Central memory CD4-positive, alpha-beta T cell (primary cell): ENCODE data around the gene CRTC1.
A peak's percentile ranks its signal among the peaks of the same experiment; 100 is the strongest.

Experiments
- DNase-seq: peaks from one replicate; pipeline ENCODE4 v3.0.0; 2022
- total RNA-seq, 3 experiments: gene quantifications; one replicate each; lab custom pipeline; 2026; lab: John Stamatoyannopoulos, UW

Gene CRTC1, protein sequence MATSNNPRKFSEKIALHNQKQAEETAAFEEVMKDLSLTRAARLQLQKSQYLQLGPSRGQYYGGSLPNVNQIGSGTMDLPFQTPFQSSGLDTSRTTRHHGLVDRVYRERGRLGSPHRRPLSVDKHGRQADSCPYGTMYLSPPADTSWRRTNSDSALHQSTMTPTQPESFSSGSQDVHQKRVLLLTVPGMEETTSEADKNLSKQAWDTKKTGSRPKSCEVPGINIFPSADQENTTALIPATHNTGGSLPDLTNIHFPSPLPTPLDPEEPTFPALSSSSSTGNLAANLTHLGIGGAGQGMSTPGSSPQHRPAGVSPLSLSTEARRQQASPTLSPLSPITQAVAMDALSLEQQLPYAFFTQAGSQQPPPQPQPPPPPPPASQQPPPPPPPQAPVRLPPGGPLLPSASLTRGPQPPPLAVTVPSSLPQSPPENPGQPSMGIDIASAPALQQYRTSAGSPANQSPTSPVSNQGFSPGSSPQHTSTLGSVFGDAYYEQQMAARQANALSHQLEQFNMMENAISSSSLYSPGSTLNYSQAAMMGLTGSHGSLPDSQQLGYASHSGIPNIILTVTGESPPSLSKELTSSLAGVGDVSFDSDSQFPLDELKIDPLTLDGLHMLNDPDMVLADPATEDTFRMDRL
- total RNA-seq, result 11.0 to 46.9 (median 28.1) reads per million in 3 experiments

GRCh38 chr19:18683109-18683957 lies at the start of gene CRTC1:
TSS of gene CRTC1 (plus strand) at chr19:18683680. CDS start at chr19:18683703, 23 bp downstream.
- DNase-seq, result peak; percentile 94

GRCh38 chr19:18634612-18635297 lies 48.7 kb upstream of the CRTC1 start:
- no peak for DNase-seq

DNA sequence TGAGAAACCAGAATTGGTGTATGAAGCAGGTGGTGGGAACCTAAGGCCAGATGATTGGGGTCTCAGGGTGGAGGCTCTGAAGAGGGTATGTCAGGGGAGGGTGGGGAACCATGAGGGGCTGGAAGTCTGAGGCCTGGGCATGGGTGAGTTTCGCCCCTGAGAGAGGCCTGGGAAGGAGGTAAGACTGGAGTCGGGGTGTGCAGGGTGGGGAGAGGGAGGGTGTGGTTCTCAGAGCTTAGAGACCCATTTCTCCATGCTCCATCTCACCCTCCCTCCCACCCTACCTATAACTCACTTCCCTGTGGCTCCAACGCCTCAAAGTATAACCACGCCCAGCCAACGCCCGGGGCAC lies 47.7 kb upstream of the CRTC1 start:
- no peak for DNase-seq

DNA sequence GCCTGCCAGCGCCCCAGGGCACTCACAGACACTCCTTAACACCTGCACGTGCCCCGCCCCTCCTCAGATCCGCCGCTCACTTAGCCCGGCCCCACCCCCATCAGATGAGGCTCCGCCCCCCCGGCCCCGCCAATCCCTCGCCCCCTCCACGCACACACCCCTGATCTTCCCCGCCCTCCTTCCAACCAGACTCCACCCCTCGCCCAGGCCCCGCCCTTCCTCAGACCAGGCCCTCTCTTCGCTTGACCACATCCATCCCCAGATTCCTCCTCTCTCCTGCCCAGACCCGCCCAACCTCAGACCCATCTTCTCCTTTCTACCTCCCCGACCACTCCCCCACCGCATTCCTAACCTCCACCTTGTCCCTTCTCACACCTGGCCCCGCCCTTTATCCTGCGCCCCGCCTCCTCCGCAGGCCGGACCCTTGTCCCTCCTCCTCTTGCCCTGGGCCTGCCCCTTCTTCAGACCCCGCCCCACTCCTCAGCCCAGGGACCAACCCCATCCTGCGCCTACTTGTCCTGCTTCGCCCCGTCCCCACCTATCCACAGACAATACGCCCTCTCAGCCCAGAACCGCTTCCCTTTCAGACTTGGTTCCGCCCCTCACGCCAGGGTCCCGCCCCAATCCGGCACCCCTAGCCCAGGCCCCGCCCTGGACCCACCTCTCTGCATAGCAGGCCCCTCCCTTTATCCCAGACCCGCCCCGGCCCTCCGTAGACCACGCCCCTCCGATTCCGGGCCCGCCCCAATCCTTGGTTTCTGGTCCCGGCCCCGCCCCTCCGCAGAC lies 47.1 kb upstream of the CRTC1 start:
- DNase-seq, result peak; percentile 98

DNA sequence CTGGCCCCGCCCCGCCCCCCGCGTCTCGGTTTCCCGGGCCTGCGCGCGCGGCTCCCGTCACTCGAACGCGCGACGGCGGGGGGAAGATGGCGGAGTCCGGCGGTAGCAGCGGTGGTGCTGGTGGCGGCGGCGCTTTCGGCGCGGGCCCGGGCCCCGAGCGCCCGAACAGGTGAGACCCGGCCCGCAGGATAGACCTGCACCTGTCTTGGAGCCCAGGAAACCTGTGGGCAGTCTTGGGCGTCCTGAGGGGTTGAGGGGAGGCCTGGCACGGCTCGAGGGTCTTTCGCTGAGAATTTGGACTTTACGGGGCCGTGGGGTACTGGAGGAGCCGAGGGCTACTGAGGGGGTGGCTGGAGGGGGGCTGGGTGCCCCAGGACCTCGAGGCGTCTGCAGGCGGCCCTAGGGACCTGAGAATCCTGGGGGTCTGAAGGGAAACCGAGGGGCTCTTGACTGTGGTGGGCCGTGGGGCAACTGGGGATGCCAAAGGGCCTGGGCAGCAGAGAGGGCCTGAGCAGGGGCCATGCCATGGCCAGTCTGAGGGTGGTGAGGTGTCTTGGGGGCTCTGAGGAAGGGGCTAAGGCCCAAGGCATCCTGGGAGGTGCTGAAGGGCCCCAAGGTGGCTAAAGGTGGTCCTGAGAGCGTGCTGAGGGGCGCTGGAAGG lies 46.4 kb upstream of the CRTC1 start, which contains the start of gene KLHL26:
Gene KLHL26 (plus strand): TSS at position 60 of the 661 bp plus-strand sequence. CDS start 27 bp downstream, at position 87.
- no peak for DNase-seq

DNA sequence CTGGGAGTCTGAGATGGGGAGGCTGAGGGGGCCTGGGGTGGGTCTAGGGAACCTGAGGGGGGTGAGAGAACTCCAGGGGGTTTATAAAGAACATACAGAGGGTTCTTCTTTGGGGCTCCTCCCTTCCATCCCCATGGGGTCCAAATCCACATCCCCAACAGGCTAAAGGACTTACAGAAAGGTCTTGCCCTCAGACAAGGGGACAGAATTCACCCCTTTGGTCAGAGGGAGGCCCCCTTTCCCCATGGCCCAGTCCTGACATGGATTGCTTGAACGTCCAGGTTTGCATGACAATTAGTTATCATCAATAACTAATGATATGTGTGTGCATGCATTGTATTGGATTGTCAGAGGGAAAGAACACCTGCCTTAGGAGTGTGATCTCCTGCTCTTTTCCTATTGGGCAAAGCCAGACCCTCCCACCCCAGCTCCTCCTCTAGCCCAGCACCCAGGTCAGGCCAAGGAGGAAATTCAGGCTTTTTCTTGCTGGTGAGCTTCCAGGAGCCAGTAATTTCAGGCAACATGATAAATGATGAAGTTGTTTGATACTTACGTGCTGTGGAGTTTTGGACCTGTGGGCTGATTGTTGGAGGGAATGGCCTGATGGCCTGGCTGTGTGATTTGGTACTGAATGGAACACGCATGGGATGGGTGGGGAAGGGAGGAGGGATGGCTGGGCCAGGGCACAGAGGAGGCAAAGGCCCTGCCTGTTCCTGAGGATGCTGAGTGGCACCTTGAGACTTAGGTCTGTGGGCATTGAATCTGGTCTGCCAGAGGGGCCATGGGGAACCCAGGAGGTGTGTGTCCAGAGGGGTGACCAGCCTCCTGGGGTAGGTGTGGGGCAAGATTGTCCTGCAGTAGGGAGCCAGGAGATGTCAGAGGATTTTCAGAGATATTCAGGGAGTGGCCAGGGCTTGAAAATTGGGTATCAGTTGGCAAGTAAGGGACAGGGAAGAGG lies 45.5 kb upstream of the CRTC1 start:
- DNase-seq, result no peak

GRCh38 chr19:18639706-18640243 lies 43.7 kb upstream of the CRTC1 start:
- no peak for DNase-seq

DNA sequence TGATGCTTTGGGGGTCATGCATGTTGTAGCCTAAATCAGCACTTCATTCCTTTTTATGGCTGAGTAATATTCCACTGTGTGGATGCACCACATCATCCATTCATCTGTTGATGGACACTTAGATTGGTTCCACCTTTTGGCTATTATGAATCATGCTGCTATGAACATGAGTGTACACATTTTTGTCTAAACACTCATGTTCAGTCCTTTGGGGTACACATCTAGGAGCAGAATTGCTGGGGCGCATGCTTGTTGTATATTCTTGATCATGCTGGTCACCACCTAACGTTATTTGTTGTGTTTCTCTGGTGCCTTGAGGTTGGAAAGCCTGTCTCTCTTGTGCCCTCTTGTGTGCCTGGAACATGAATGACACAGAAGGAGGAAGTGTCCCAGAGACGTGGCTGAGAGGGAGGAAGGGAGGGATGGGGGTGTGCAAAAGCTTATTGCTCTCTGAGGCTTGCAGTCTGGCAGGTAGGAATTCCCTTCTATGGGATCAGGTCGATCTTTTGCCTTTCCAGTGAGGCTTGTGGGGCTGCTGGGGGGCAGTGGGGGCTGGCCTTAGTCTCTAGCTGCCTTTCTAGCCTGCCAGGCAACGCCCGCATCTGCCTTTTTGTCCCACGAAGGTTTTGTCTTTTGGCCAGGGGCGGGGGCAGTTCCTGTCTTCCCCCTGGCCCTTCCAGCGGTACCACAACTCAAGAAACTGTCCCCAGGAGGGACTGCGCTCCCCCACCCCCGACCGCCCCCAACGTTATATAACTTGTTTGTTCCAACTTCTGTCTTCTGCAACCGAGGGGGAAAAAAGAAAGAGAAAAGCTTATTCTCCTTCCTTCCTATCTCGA lies 39.1 kb upstream of the CRTC1 start:
- no peak for DNase-seq

DNA sequence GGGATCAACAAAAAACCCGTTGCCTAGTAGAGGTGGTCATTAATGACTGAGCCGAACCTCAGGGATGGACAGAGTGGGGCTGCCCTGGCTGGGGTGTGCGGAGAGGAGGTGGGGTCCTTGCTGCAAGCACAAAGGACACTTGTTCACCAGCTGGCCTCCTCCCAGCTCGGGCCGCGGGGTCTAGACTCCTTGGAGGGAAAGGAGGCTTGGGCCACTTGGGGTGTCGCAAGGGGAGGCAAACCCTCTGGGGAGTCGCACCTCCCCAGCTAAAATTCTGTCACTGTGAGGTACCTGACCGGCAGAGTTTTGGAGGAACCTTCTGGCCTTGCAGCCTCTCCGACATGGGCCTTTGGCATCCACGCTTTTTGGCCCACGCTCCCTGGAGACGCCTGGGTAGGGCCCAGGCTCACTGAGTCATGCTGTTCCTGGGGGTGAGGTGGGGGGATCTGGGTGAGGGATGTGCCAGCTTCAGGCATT lies 38.4 kb upstream of the CRTC1 start:
- DNase-seq, result no peak

DNA sequence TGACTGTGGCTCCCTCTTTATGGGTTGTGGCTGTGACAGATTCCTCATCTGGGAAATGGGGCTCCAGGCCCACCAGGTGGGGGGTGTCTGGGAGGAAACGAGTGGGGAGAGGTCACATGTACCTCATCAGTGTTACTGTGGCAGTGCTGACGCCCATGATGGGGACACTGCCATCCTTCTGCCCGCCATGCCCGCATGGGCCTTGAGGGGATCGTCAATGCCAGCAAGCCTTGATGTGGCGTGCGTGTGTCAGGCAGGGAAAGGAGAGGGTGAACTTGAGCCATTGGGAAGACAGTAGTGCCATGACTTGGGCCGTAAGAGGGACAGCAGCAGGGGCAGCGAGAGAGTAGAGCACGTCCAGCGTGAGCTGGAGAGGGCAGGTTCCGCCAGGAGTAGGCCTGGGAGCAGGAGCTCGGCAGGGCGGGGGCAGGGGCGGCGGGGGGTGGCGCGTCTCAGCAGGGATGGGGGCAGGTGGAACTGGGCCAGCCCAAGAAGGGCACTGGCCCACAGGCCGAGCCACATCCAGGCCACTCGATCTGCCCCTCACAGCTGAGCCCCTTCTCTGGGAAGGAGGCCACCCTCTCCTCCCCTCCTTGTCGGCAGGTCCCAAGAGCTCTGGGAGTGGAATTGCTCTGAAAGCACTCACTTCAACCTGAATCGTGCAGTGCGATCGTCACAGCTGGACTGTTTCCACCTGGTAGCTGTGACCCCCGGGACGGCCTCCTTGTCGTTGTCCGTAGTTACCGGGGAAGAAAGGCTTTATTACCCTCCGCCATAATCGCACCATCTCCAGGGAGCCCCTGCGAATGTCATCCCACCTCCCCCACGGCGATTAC lies 36.7 kb upstream of the CRTC1 start:
- DNase-seq, result no peak

- DNase-seq, result no peak
Measured at GRCh38 chr19:18647371-18647767, 36.1 kb upstream of the CRTC1 start.

DNA sequence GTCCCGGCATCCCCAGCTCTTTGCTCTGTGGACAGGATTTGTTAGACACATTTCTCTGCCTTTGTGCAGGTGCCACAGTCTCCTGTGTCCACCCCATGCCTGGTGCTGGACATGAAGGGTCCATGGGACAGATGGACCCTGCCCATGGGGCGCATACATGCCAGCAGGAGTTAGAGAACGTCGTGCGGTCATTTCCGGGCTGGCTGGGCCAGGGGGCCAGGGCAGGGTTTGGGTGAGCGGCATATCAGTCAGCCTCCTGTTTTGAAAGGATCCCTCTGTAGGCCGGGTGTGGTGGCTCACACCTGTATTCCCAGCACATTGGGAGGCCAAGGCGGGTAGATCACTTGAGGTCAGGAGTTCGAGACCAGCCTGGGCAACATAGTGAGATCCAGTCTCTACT lies 35.7 kb upstream of the CRTC1 start:
- no peak for DNase-seq

DNA sequence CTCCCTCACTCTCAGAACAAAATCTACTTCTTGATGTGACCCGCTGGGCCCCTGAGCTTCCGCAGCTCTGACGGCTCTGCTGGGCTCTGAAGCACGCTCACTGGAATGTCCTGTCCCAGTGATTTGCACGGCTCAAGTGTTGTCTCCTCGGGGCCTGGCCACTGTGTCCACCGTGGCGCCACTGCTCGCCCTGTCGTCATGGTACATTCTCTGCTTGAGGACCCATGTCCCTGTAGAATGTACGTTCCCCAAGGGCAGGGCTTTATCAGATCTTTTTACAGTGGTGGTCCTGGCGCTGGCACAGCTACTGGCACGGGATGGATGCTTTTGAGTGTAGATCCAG lies 34.5 kb upstream of the CRTC1 start:
- DNase-seq, result no peak

DNA sequence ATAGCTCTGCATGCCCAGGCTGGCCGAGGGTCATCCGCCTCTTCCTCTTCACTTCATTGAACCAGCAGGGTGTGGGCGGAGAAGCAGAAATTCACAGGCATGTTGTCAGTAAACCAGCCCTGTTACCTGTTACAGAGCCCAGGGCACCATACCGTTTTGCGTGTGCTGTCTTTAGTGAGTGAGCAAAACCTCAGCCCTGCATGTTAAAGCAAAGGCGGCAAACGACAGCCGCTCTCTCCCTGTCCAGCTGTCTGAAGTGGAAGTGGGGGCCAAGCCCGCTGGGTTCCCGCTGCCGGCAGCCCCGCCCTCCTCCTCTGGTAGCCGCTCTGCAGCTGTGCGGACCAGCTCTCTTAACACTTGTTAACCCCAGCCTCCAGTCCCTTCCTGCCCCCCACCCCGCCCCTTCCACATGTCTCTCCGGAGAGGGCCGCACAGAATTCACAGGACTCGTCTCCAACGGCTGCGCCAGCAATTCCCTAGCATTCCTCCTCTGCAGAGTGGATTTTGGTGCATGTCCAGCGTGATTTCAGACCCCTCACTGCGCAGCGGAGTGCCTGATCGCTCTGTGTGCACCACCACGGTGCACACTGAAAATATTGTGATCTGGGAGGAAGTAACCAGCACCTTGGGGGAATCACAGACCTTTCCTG lies 34.0 kb upstream of the CRTC1 start:
- no peak for DNase-seq

DNA sequence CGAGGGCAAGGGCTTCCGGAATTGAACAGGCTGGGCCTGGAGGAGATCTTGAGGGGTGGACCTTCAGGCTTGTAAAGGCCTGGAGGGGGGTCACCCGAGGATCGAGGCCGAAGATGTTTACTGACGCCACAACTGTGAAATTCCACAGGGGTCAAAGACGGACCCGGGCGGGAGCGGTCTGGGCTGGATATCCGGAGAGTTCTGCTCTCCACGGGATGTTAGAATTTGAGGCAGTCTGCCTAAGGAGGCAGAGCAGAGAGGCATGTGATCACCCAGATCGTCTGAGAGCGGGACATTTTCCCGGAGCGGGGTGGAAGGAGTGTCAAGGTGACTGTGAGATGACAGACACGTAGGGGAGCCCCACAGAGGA lies 33.5 kb upstream of the CRTC1 start:
- no peak for DNase-seq

GRCh38 chr19:18650468-18651041 lies 32.9 kb upstream of the CRTC1 start:
- DNase-seq, result no peak

- no peak for DNase-seq
Measured at GRCh38 chr19:18651300-18651699, 32.2 kb upstream of the CRTC1 start.
